K562 (cell line): ENCODE measurements around the gene BROX. TPM values are rescaled to one million over a fixed set of nuclear protein-coding genes. Genes with fewer than 3 reads are reported as not detected.

ENCODE experiments used
- ATAC-seq: fragments of 200-7000 bp; cut with Tn5 transposase; 3 replicates; pipeline ENCODE4 v1.9.1; 2020; ENCODE audit warnings: moderate library complexity
- BruUV-seq: library from RNA; stranded (reverse); fragments of 400-500 nt; replicated peaks from 2 replicates; lab custom pipeline; 2021; lab: Mats Ljungman, UMichigan
- CTCF ChIA-PET: fragments of 300-600 bp; formaldehyde crosslinking; extraction: SDS; loops from one replicate; lab custom pipeline; 2021; ENCODE audit warnings: low intra/inter-chr PET ratio; lab: Yijun Ruan, JAX
- POLR2A ChIA-PET: fragments of 300-600, 350-650 bp; sonication (Branson Sonifier 250); formaldehyde crosslinking; extraction: SDS; loops from one replicate; lab custom pipeline; 2021; ENCODE audit warnings: antibody characterized with exemption, inconsistent platforms; lab: Yijun Ruan, JAX
- DNase-seq, 4 experiments: peaks; one replicate each; pipeline versions ENCODE4 v3.0.0 to v3.0.0-alpha.2; 2011 to 2018; ENCODE audit warnings: low spot score in 3 of 4, mixed read lengths in 3 of 4; ENCODE audit errors: extremely low read depth in 1 of 4
- FAIRE-seq: peaks from 2 replicates; lab custom pipeline; 2011; peaks lifted over from hg19 to GRCh38; lab: Jason Lieb, UNC
- H2AFZ ChIP-seq: 2 replicates; pipeline ENCODE4 v1.6.0; 2011; ENCODE audit warnings: low read depth, low read length, control low read depth, inconsistent platforms
- H3K27ac ChIP-seq: fragments of 200-600 bp; 3 replicates; pipeline ENCODE4 v1.8.0; 2011; ENCODE audit warnings: low read depth, mild to moderate bottlenecking, control low read depth, inconsistent platforms, low read length, moderate library complexity, mixed read lengths; ENCODE audit errors: extremely low read depth
- H3K27me3 ChIP-seq, 2 experiments: fragments of 300-600 bp in 1 of 2; 2 replicates in 1 of 2; 3 replicates in 1 of 2; pipeline versions ENCODE4 v1.6.0 to v1.8.0; 2011; ENCODE audit warnings: inconsistent platforms in 2 of 2, low read length in 2 of 2, mild to moderate bottlenecking in 1 of 2, mixed read lengths in 1 of 2, moderate library complexity in 1 of 2; ENCODE audit not compliant: control insufficient read depth in 2 of 2, insufficient read depth in 2 of 2
- H3K36me3 ChIP-seq: fragments of 300-600 bp; 3 replicates; pipeline ENCODE4 v1.8.0; 2011; ENCODE audit warnings: mild to moderate bottlenecking, low read length, inconsistent platforms; ENCODE audit not compliant: control insufficient read depth, insufficient read depth
- H3K4me1 ChIP-seq, 2 experiments: fragments of 200-600 bp in 1 of 2; replicated peaks in 1 of 2; 2 replicates in 1 of 2; 3 replicates in 1 of 2; pipeline versions ENCODE4 v1.5.1 to v1.8.0; 2011; ENCODE audit warnings: inconsistent platforms in 2 of 2, low read length in 2 of 2, mild to moderate bottlenecking in 1 of 2, mixed read lengths in 1 of 2, moderate library complexity in 1 of 2; ENCODE audit not compliant: control insufficient read depth in 2 of 2, insufficient read depth in 2 of 2
- H3K4me2 ChIP-seq: 2 replicates; pipeline ENCODE4 v1.6.1; 2011; ENCODE audit warnings: low read length, control low read depth, inconsistent platforms, mixed read lengths; ENCODE audit not compliant: insufficient read depth
- H3K4me3 ChIP-seq: fragments of 200-600 bp; sonication (generic), shearing (Covaris generic); 2 replicates; pipeline ENCODE4 v1.5.1; 2016; ENCODE audit warnings: control low read depth, inconsistent platforms
- H3K79me2 ChIP-seq: fragments of 200-600 bp; 3 replicates; pipeline ENCODE4 v1.8.0; 2011; ENCODE audit warnings: low read length, inconsistent platforms; ENCODE audit not compliant: control insufficient read depth, insufficient read depth
- H3K9ac ChIP-seq, 2 experiments: 2 replicates each; pipeline versions ENCODE4 v1.6.0 to v1.6.1; 2011; ENCODE audit warnings: low read depth in 2 of 2, low read length in 2 of 2, control low read depth in 1 of 2, inconsistent platforms in 1 of 2, mild to moderate bottlenecking in 1 of 2, mixed read lengths in 1 of 2; ENCODE audit not compliant: insufficient read depth in 1 of 2
- H3K9me1 ChIP-seq: one replicate; pipeline ENCODE4 v1.6.0; 2011; ENCODE audit warnings: inconsistent platforms, mild to moderate bottlenecking, low read length, moderate library complexity; ENCODE audit not compliant: control insufficient read depth, insufficient read depth
- H3K9me3 ChIP-seq: replicated peaks from 2 replicates; pipeline ENCODE4 v1.5.1; 2011; ENCODE audit warnings: low read depth, low read length, inconsistent platforms; ENCODE audit not compliant: control insufficient read depth, insufficient read depth
- H4K20me1 ChIP-seq: replicated peaks from 2 replicates; pipeline ENCODE4 v1.6.1; 2011; ENCODE audit warnings: low read length, inconsistent platforms, mixed read lengths; ENCODE audit not compliant: control insufficient read depth, insufficient read depth
- ARID2 ChIP-seq: fragments of 450-650 bp; IDR thresholded peaks from 2 replicates; pipeline ENCODE4 v1.6.1; 2017; ENCODE audit warnings: antibody characterized with exemption, mild to moderate bottlenecking
- CBX8 ChIP-seq: fragments of 200-600 bp; sonication (generic); IDR thresholded peaks from 2 replicates; pipeline ENCODE4 v1.6.1; 2012; ENCODE audit warnings: borderline replicate concordance, mixed run types, low read depth, mild to moderate bottlenecking, moderate library complexity, mixed read lengths, low read length, control low read depth, inconsistent platforms; ENCODE audit not compliant: poor library complexity, severe bottlenecking; ENCODE audit errors: extremely low read depth
- CEBPG ChIP-seq, 3 experiments: fragments of 200-800 bp in 1 of 3; sonication (Bioruptor generic) in 1 of 3; sonication (generic) in 1 of 3; formaldehyde crosslinking in 1 of 3; IDR thresholded peaks in 2 of 3; conservative IDR thresholded peaks in 1 of 3; 2 replicates each; pipeline versions ENCODE4 v1.6.1 to v1.8.0; 2016 to 2022; ENCODE audit warnings: missing compliant biosample characterization in 2 of 3, missing genetic modification characterization in 2 of 3, mild to moderate bottlenecking in 1 of 3, missing genetic modification reagents in 1 of 3
- CHD4 ChIP-seq: fragments of 200-600 bp; sonication (generic); IDR thresholded peaks from 3 replicates; pipeline ENCODE4 v1.6.1; 2012; ENCODE audit warnings: low read depth, mild to moderate bottlenecking, mixed read lengths, low read length, inconsistent platforms; ENCODE audit not compliant: insufficient read depth, insufficient replicate concordance, poor library complexity, severe bottlenecking
- DNMT1 ChIP-seq: fragments of 450-650 bp; IDR thresholded peaks from 2 replicates; pipeline ENCODE4 v1.6.1; 2016; ENCODE audit warnings: antibody characterized with exemption, mild to moderate bottlenecking
- DPF2 ChIP-seq: fragments of 450-650 bp; IDR thresholded peaks from 2 replicates; pipeline ENCODE4 v1.6.1; 2016
- HNRNPL ChIP-seq: fragments of 200-400 bp; formaldehyde crosslinking; IDR thresholded peaks from 2 replicates; pipeline ENCODE4 v1.6.1; 2017; ENCODE audit warnings: low read depth, mild to moderate bottlenecking, low read length
- MEF2D ChIP-seq: conservative IDR thresholded peaks from 2 replicates; pipeline ENCODE4 v1.6.1; 2016; ENCODE audit warnings: low read depth, missing genetic modification characterization, missing compliant biosample characterization
- NFATC3 ChIP-seq: fragments of 450-650 bp; IDR thresholded peaks from 2 replicates; pipeline ENCODE4 v1.6.1; 2017; ENCODE audit warnings: mild to moderate bottlenecking
- NR3C1 ChIP-seq: sonication (generic); formaldehyde crosslinking; IDR thresholded peaks from 2 replicates; pipeline ENCODE4 v1.8.1; 2022; ENCODE audit warnings: missing genetic modification reagents
- PRMT5 ChIP-seq: sonication (generic); formaldehyde crosslinking; IDR thresholded peaks from 2 replicates; pipeline ENCODE4 v1.5.0; 2020; ENCODE audit warnings: missing genetic modification reagents
- TAF15 ChIP-seq: fragments of 200-400 bp; formaldehyde crosslinking; IDR thresholded peaks from 2 replicates; pipeline ENCODE4 v1.6.1; 2017; ENCODE audit warnings: mild to moderate bottlenecking, low read depth, low read length, moderate library complexity
- UBTF ChIP-seq, 2 experiments: IDR thresholded peaks; 2 replicates each; pipeline ENCODE4 v1.6.1; 2012; ENCODE audit warnings: improper control_type of control experiment in 2 of 2, low read depth in 2 of 2, low read length in 2 of 2, borderline replicate concordance in 1 of 2
- ZFP1 ChIP-seq: fragments of 450-650 bp; formaldehyde crosslinking; IDR thresholded peaks from 2 replicates; pipeline ENCODE4 v1.4.0; 2020; ENCODE audit warnings: mild to moderate bottlenecking, mixed read lengths
- ZNF124 ChIP-seq: sonication (generic); formaldehyde crosslinking; IDR thresholded peaks from 2 replicates; pipeline ENCODE4 v1.8.1; 2022; ENCODE audit warnings: missing genetic modification reagents
- ZNF77 ChIP-seq: fragments of 250-450 bp; sonication (Bioruptor Pico); IDR thresholded peaks from 2 replicates; pipeline ENCODE4 v1.5.0; 2020
- in situ Hi-C: fragments of 300-500 bp; cut with MboI; formaldehyde crosslinking; loops from 4 replicates; pipeline ENCODE4 v1.15.0; 2018; ENCODE audit warnings: inconsistent platforms, mixed read lengths
- intact Hi-C: fragments of 100-400 bp; cut with micrococcal nuclease; formaldehyde crosslinking; loops from 2 replicates; pipeline ENCODE4 v1.14.2; 2022
- polyA plus RNA-seq, 8 experiments: library from polyadenylated mRNA; depleted of rRNA in 4 of 8; stranded (reverse) in 5 of 8; unstranded in 3 of 8; fragments of >200 nt; fragmentation: Nextera tagmentation in 2 of 8; fragmentation: Illumina TruSeq in 1 of 8; extraction: Ambion mirVana in 2 of 8; extraction: Trizol in 1 of 8; gene quantifications; 2 replicates each; pipeline versions ENCODE4 v1.2.1 to v1.2.3, GENCODE V29; 2011 to 2014; ENCODE audit warnings: inconsistent platforms in 1 of 8, missing spikeins in 1 of 8
- total RNA-seq, 7 experiments: library from RNA; depleted of rRNA in 6 of 7; stranded (reverse); fragments of >200 nt in 6 of 7; fragmentation: Illumina TruSeq in 2 of 7; extraction: Trizol in 2 of 7; gene quantifications; 2 replicates each; pipeline versions ENCODE4 v1.2.1 to v1.2.3, GENCODE V29; 2011 to 2021; ENCODE audit warnings: low replicate concordance in 1 of 7
- TF ChIP-seq, protein P1 (sequence below): fragments of 250-450 bp; sonication (Bioruptor Pico); IDR thresholded peaks from 2 replicates; pipeline ENCODE4 v1.5.0; 2021; ENCODE audit warnings: mild to moderate bottlenecking, borderline replicate concordance
- TF ChIP-seq, protein P2 (sequence below), 2 experiments: fragments of 450-650 bp in 1 of 2; sonication (generic) in 1 of 2; formaldehyde crosslinking in 1 of 2; IDR thresholded peaks in 1 of 2; conservative IDR thresholded peaks in 1 of 2; 2 replicates each; pipeline versions ENCODE4 v1.6.1 to v1.8.1; 2016 to 2023; ENCODE audit warnings: mild to moderate bottlenecking in 2 of 2, moderate library complexity in 2 of 2, inconsistent platforms in 1 of 2, missing genetic modification reagents in 1 of 2

BROX gene
- total and polyA plus RNA-seq, 9 of the 15 experiments (the other 6 are each of a cell fraction or from before 2014, with no cell fraction given) = 9.4 to 153 (median 45.1) TPM

- H3K27me3 ChIP-seq = no peaks in the 10 kb centered on the region
- H3K79me2 ChIP-seq = no peaks in the 10 kb centered on the region
- no peaks in the 10 kb centered on the region for H3K9me3 ChIP-seq
- no peaks in the 10 kb centered on the region for H4K20me1 ChIP-seq
- FAIRE-seq (no peak), ATAC-seq (no peak), DNase-seq (no peak)
- H3K9ac ChIP-seq = no peak overlapping the region
- no peaks in the 10 kb centered on the region for H3K9me1 ChIP-seq
- BruUV-seq = no TSS peak
- H3K36me3 ChIP-seq = no peaks in the 10 kb centered on the region
- POLR2A ChIA-PET = no interaction called here
- no peaks in the 10 kb centered on the region for H3K4me1 ChIP-seq
- no peak overlapping the region for H3K4me2 ChIP-seq
- no peak overlapping the region for H3K4me3 ChIP-seq
- in situ Hi-C loops = no loop called here
- CTCF ChIA-PET = no interaction called here
- H2AFZ ChIP-seq = no peak overlapping the region
- H3K27ac ChIP-seq = no peak overlapping the region
- intact Hi-C loops = loop anchor here (2.0 kb wide), 1 partner anchor 304 kb away; no protein-coding TSS in a partner anchor
- TF ChIP-seq DNMT1 (no peak), CBX8 (no peak), ARID2 (no peak), ZNF124 (no peak), ZNF77 (CRISPR knock-in tag) (no peak), DPF2 (no peak), NFATC3 (no peak), TAF15 (no peak), MEF2D (tag) (no peak), CHD4 (no peak), NR3C1 (CRISPR knock-in tag) (no peak), HNRNPL (no peak), CEBPG (CRISPR knock-in tag; IDR thresholded peaks at IDR 0.05) (no peak), CEBPG (tag; conservative IDR thresholded peaks at IDR 0.05 in 1 of 2, IDR thresholded peaks at IDR 0.05 in 1 of 2) (no peak), UBTF (IDR thresholded peaks at IDR 0.05; ENCODE audit: borderline replicate concordance in 1 of 2, low read depth in 2 of 2, low read length in 2 of 2) (no peak), ZFP1 (no peak), PRMT5 (CRISPR knock-in tag) (no peak)
- TF ChIP-seq, protein P1, sequence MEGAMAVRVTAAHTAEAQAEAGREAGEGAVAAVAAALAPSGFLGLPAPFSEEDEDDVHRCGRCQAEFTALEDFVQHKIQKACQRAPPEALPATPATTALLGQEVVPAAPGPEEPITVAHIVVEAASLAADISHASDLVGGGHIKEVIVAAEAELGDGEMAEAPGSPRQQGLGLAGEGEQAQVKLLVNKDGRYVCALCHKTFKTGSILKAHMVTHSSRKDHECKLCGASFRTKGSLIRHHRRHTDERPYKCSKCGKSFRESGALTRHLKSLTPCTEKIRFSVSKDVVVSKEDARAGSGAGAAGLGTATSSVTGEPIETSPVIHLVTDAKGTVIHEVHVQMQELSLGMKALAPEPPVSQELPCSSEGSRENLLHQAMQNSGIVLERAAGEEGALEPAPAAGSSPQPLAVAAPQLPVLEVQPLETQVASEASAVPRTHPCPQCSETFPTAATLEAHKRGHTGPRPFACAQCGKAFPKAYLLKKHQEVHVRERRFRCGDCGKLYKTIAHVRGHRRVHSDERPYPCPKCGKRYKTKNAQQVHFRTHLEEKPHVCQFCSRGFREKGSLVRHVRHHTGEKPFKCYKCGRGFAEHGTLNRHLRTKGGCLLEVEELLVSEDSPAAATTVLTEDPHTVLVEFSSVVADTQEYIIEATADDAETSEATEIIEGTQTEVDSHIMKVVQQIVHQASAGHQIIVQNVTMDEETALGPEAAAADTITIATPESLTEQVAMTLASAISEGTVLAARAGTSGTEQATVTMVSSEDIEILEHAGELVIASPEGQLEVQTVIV = no peak
- TF ChIP-seq, protein P2, sequence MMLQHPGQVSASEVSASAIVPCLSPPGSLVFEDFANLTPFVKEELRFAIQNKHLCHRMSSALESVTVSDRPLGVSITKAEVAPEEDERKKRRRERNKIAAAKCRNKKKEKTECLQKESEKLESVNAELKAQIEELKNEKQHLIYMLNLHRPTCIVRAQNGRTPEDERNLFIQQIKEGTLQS (IDR thresholded peaks at IDR 0.05) = no peak
- TF ChIP-seq, protein P2 (CRISPR knock-in tag; conservative IDR thresholded peaks at IDR 0.05) = no peak
Measured at GRCh38 chr1:222768592-222768991, 56.2 kb downstream of the BROX start.
